GM21423 (cell line): ENCODE data around the gene TMEM116.

Experiments
- ATAC-seq: cut with Tn5 transposase; IDR thresholded peaks from one replicate; pipeline ENCODE4 v1.9.1; 2021; ENCODE audit warnings: mild to moderate bottlenecking, moderate library complexity; ENCODE audit not compliant: unreplicated experiment

The TMEM116 gene

GRCh38 chr12:111905502-111905901 is 107.5 kb downstream of the TMEM116 start:
- ATAC-seq: no peak

DNA sequence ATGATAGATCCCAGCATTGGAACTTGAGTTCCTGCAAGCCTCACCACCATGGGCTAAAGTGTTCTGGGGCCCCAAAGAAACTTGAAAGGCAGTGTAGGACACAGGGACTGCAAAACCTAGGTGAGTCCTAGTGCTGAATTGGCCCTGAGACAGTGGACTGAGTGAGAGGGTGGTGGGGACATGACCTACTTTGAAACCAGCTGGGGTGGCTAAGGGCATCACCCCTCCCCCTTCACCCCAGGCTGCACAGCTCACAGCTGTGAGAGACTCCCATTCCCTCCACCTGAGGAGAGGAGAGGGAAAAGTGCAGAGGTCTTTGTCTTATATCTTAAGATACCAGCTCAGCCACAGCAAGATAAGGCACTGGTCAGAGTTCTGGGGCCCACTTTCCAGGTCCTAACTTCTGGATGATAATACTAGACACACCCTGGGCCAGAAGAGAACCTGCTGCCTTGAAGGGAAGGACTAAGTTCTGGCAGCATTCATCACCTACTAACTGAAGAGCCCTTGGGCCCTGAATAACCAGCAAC is 108.5 kb downstream of the TMEM116 start:
- no peak for ATAC-seq

- no peak for ATAC-seq
These were observed 111.8 kb downstream of the TMEM116 start for GRCh38 chr12:111901182-111901581.

GRCh38 chr12:111894556-111894955 is 118.4 kb downstream of the TMEM116 start:
- no peak for ATAC-seq

- ATAC-seq: no peak
These were observed 119.7 kb downstream of the TMEM116 start for GRCh38 chr12:111893287-111893686.

- no peak for ATAC-seq
These were observed 124.8 kb downstream of the TMEM116 start for GRCh38 chr12:111887926-111888745.

DNA sequence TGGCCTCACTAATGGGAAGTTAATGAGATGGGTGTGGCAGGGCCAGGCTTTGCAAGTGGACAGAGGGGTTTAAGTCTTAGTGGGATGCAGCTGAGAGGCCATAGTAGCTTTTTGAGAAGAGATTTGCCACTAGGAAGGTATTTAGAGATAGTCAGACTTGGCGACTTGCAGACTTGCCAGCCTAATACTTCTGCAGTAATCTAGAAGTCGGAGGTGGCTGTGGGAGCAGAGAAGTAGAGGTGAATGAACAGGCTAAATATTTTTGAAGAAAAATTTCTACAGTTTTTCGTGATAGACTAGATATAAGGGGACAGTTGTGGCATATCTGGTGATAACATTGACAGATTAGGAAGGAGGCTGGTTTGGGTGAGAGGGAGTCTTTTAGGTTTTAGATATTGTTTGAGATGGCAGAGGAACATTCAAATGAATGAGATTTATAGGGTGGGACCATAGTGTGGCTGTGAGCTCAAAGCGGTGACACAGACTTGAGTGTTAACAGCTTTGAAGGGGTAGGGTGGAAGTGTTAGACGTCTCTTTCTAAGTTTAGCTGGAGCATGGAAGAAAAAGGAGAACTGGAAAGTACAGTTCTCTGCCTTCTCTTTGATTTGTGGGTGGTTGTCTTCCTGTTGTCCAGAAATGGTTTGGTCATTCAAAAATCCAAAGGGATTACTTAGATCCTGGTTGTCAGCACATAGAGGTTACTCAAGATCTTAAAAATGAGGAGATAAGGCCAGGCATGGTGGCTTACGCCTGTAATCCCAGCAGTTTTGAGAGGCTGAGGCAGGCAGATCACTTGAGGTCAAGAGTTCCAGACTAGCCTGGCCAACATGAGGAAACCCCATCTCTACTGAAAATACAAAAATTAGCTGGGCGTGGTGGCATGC is 126.1 kb downstream of the TMEM116 start:
- ATAC-seq: no peak

GRCh38 chr12:111881716-111882115 is 131.2 kb downstream of the TMEM116 start:
- no peak for ATAC-seq
